ENCODE results near the gene NFIX.

NFIX gene

DNA sequence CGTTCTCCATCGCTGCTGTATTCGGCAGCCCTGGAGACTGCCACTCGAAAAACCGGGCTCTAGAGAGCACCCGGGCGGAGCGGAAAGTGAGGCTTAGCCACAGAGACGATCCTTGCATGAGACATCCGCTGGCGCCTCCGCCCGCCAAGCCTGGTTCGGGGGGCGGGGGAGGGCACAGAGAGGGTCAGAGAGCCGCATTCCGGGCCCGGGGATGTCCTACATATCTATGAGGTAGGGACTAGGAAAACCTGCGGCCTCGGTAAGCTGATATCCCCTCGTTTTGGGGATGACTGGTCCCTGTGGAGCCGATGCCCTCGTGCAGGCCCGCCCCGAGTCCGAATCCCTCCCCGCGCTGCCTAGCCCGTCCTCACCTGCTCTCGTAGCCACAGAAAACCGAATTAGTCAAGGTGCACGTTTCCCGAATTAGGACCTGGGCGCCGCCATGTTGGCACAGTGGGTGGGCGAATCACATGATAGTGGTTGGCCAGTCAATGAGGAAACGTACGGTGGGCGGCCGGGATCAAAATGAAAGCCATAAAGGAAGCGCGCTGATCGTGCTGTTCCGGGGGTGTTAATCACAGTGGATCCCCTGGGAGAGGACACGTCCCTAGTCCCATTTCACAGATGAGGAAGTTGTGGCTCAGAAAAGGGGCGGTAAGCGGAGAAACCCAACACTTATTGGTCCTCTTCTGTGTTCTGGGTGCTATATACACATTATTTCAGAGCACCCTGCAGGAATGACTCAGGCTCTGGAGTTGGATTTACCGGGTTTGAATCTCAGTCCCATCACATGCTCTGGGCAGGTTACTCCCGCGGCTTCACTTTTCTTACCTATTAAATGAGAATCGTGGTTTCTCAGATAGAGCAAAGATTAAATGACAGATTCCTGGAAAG is 121.3 kb downstream of the NFIX start, which contains the start of gene TRMT1:
TRMT1 (minus strand) TSS at position 459 of the 894 bp plus-strand sequence; CDS start at position 118, 341 bp downstream.
- peak within 1 kb of the TSS; percentile 95 for H3K27ac ChIP-seq
- peak; percentile 67 for TF ChIP-seq ZFX (IDR thresholded peaks at IDR 0.05)
- TF ChIP-seq, protein P1, sequence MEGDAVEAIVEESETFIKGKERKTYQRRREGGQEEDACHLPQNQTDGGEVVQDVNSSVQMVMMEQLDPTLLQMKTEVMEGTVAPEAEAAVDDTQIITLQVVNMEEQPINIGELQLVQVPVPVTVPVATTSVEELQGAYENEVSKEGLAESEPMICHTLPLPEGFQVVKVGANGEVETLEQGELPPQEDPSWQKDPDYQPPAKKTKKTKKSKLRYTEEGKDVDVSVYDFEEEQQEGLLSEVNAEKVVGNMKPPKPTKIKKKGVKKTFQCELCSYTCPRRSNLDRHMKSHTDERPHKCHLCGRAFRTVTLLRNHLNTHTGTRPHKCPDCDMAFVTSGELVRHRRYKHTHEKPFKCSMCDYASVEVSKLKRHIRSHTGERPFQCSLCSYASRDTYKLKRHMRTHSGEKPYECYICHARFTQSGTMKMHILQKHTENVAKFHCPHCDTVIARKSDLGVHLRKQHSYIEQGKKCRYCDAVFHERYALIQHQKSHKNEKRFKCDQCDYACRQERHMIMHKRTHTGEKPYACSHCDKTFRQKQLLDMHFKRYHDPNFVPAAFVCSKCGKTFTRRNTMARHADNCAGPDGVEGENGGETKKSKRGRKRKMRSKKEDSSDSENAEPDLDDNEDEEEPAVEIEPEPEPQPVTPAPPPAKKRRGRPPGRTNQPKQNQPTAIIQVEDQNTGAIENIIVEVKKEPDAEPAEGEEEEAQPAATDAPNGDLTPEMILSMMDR (conservative IDR thresholded peaks at IDR 0.05): no peak

DNA sequence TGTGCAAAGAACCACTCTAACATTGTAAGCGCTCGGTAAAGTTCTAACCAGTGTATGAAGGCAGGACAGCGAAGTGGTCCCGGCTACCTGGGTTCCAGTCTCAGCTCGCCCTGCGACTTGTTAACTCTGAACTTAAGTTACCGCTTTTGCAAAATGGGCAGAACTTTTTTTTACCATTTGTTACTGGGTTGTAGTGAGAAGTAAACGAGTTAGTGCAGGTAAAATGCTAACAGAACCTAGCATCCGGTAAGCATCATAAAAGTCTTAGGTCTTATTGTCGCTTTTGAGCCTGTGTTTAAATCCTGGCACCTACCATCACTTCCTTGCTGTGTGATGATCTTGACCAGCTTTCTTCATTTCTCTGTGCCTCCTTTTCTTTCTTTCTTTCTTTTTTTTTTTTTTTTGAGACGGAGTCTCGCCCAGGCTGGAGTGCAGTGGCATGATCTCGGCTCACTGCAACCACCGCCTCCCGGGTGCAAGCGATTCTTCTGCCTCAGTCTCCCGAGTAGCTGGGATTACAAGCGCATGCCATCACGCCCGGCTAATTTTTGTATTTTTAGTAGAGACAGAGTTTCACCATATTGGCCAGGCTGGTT is 122.0 kb downstream of the NFIX start:
- H3K27ac ChIP-seq: peak overlapping the region; percentile 95
- no peak for TF ChIP-seq ZFX (IDR thresholded peaks at IDR 0.05)
- TF ChIP-seq, protein P1 (conservative IDR thresholded peaks at IDR 0.05): no peak

DNA sequence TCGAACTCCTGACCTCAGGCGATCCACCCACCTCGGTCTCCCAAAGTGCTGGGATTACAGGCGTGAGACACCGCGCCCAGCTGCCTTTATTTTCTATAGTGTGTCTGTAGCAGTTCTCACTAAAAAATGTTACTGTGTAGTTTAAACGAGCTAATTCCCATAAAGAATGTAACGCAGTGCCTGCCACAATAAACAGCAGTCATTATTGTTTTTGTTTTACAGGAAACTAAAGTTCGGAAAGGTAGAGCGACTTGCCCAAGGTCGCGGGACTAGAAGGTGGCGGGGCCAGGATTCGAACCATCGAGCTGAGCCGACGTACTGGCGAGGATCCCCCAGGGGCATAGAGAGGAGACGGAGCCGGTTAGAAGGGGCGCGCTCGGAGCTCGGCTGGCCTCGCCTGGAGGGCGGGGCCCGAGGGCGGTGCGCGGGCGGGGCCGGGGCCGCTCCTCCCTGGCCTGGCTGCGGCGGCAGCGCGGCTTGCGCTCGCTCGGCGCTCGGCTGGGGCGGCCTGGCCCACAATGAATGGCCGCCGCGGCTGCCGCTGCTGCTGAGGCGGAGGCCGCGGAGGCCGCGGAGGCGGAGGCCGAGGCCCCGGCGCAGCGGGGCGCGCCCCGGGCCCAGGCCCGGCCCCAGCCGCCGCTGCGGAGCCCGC is 122.6 kb downstream of the NFIX start, which contains the start of gene NACC1:
NACC1 (plus strand) TSS at position 493 of the 652 bp plus-strand sequence. CDS start 16,944 bp downstream, outside the sequence.
- TF ChIP-seq, protein P1 (conservative IDR thresholded peaks at IDR 0.05): no peak
- no peak for TF ChIP-seq ZFX (IDR thresholded peaks at IDR 0.05)
- peak within 1 kb of the TSS; percentile 95 for H3K27ac ChIP-seq

DNA sequence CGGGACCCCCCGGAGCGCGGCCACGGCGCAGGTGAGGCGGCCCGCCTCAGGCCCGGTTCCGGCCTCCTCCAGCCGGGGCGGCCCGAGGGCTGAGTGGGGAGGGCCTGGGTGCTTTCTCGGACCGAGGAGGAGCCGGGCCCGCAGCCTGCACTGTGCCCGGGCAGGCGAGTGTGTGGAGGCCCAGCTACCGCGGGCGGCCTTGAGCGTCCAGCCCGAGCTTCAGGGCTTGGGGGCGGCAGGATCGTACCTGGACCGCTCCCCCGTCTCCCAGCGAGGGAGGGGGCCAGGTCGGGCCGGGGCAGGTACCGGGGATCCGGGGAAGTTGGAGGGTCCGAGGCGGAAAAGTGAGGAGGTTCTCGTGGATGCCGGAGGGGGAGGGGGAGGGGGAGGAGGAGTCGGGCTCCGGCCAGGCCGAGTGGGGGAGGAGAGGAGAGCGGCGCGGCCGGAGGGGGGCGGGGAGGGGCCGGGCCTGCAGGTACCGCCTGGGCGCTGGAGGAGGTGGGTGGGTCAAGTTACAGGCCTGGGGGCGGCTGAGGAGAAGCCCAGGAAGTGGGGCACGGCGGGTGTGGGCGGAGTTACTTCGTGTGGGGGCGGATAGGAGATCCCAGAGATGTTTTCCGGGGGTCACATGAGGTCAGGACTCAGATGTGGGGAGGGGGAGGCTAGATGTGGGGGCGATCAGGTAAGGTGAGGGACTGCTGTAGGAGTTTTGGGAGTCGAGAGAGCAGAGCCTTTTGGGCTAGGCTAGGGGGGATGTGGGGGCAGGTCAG is 123.3 kb downstream of the NFIX start:
- H3K27ac ChIP-seq: peak overlapping the region; percentile 95
- TF ChIP-seq ZFX (IDR thresholded peaks at IDR 0.05): peak; percentile 98
- TF ChIP-seq, protein P1 (conservative IDR thresholded peaks at IDR 0.05): no peak

DNA sequence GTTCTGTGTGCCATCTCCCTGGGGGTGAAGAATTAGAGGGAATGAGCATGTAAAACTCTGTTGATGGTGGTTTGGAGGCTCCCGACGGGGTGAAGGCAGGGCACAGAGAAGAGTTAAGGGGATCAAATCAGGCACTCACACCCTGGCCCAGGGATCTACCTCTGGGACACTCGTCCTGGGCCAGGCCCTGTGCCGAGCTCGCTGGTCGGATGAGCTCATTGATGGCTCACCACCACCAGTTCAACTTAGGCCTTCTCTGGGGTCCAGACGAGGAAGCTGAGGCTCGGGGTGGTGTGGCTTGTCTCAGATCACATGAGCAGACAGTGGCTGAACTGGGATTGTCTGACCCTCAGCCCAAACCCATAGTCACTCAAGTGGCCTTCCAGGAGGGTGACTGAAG is 124.4 kb downstream of the NFIX start:
- TF ChIP-seq ZFX (IDR thresholded peaks at IDR 0.05): no peak
- TF ChIP-seq, protein P1 (conservative IDR thresholded peaks at IDR 0.05): no peak
- H3K27ac ChIP-seq: peak overlapping the region; percentile 95

DNA sequence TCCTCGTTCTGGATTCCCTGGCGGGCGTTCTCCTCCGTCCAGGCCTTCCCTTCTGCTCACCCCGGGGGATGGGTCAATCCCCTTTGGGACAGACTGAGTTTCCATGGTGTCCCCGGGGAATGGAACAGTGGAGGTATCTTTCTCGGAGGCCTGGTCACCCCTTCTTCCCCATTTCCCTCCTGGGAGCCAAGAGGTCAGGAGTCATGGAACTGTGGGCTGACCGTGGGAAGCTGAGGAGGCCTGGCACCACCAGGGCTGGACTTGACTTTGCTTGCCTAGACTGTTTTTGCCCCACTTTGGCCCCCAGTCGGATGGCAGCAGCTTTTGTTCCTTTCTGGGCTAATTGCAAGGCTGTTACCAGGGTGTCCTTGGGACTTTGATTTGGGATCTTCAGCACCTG is 124.8 kb downstream of the NFIX start:
- TF ChIP-seq, protein P1 (conservative IDR thresholded peaks at IDR 0.05): no peak
- no peak for TF ChIP-seq ZFX (IDR thresholded peaks at IDR 0.05)
- H3K27ac ChIP-seq: peak overlapping the region; percentile 95; the same call in 1 of the 2 replicates

Measured in C4-2B (cell line).